A204.1 (cell line): ENCODE results near the gene CCDC14.
"Not testable (repeated sequence)": the region's sequence is repeated elsewhere in the genome, so short reads cannot be mapped to it uniquely, and the experiment has no call there.

Source experiments
- FAIRE-seq: peaks from 2 replicates; lab custom pipeline; 2012; peaks lifted over from hg19 to GRCh38; lab: Jason Lieb, UNC

The CCDC14 gene

GRCh38 chr3:123960781-123961507 lies at the start of gene CCDC14:
TSS of gene CCDC14 (minus strand) at chr3:123961229. CDS start at chr3:123961173, 56 bp downstream.
- no peak for FAIRE-seq

GRCh38 chr3:124008321-124008720 lies 47.3 kb upstream of the CCDC14 start:
- not testable (repeated sequence) for FAIRE-seq

GRCh38 chr3:124007186-124007585 lies 46.2 kb upstream of the CCDC14 start:
- no peak for FAIRE-seq

- not testable (repeated sequence) for FAIRE-seq
Measured at GRCh38 chr3:124002405-124003079, 41.5 kb upstream of the CCDC14 start.

- FAIRE-seq: not testable (repeated sequence)
Measured at GRCh38 chr3:124001366-124001765, 40.3 kb upstream of the CCDC14 start.

GRCh38 chr3:123997543-123997942 lies 36.5 kb upstream of the CCDC14 start:
- FAIRE-seq: no peak

GRCh38 chr3:123993818-123994217 lies 32.8 kb upstream of the CCDC14 start:
- no peak for FAIRE-seq

- not testable (repeated sequence) for FAIRE-seq
Measured at GRCh38 chr3:123991730-123992588, 30.9 kb upstream of the CCDC14 start, which contains the start of gene ROPN1. TSS of gene ROPN1 (minus strand) at chr3:123992124. CDS start at chr3:123980481, 11,643 bp downstream.

GRCh38 chr3:123986427-123986826 lies 25.4 kb upstream of the CCDC14 start:
- FAIRE-seq: no peak

GRCh38 chr3:123984957-123985356 lies 23.9 kb upstream of the CCDC14 start:
- FAIRE-seq: no peak

- FAIRE-seq: no peak
Measured at GRCh38 chr3:123984350-123984749, 23.3 kb upstream of the CCDC14 start.

GRCh38 chr3:123981317-123981716 lies 20.3 kb upstream of the CCDC14 start:
- FAIRE-seq: not testable (repeated sequence)

GRCh38 chr3:123980539-123980938 lies 19.5 kb upstream of the CCDC14 start:
- no peak for FAIRE-seq

GRCh38 chr3:123979525-123980501 lies 18.8 kb upstream of the CCDC14 start:
- FAIRE-seq: not testable (repeated sequence)

GRCh38 chr3:123976904-123977303 lies 15.9 kb upstream of the CCDC14 start:
- FAIRE-seq: not testable (repeated sequence)

GRCh38 chr3:123976181-123976898 lies 15.3 kb upstream of the CCDC14 start:
- FAIRE-seq: not testable (repeated sequence)

GRCh38 chr3:123975030-123975429 lies 14.0 kb upstream of the CCDC14 start:
- FAIRE-seq: not testable (repeated sequence)

GRCh38 chr3:123971406-123971805 lies 10.4 kb upstream of the CCDC14 start:
- FAIRE-seq: no peak

- not testable (repeated sequence) for FAIRE-seq
Measured at GRCh38 chr3:123967260-123967659, 6.2 kb upstream of the CCDC14 start.

- not testable (repeated sequence) for FAIRE-seq
Measured at GRCh38 chr3:123966799-123967198, 5.8 kb upstream of the CCDC14 start.

GRCh38 chr3:123964793-123965192 lies 3.8 kb upstream of the CCDC14 start:
- FAIRE-seq: not testable (repeated sequence)
